HEK293 (cell line): ENCODE results near the gene KIF12.

ENCODE experiments used
- CTCF ChIP-seq: fragments of 450-650 bp; formaldehyde crosslinking; IDR thresholded peaks from 2 replicates; pipeline ENCODE4 v1.5.1; 2016; ENCODE audit warnings: missing biosample characterization, missing genetic modification characterization
- ZNF121 ChIP-seq: fragments of 450-650 bp; formaldehyde crosslinking; IDR thresholded peaks from 2 replicates; pipeline ENCODE4 v1.5.1; 2016; ENCODE audit warnings: missing biosample characterization, missing genetic modification characterization
- ZNF426 ChIP-seq: fragments of 450-650 bp; formaldehyde crosslinking; IDR thresholded peaks from 2 replicates; pipeline ENCODE4 v1.5.1; 2017; ENCODE audit warnings: missing biosample characterization, missing genetic modification characterization, mild to moderate bottlenecking, inconsistent platforms, moderate library complexity

GRCh38 chr9:114114364-114114763 is 15.3 kb upstream of the KIF12 start:
- TF ChIP-seq CTCF, result no peak
- no peak for TF ChIP-seq ZNF121 (tag by site-specific recombination)
- no peak for TF ChIP-seq ZNF426 (tag by site-specific recombination)
